Ovary (tissue), 3 donors: Measurements from ENCODE around the gene IL1RN.

Source experiments
- POLR2A ChIP-seq: fragments of 450-650 bp; IDR thresholded peaks from one replicate; pipeline ENCODE4 v1.6.1; 2017; ENCODE audit warnings: antibody characterized with exemption, mild to moderate bottlenecking, moderate library complexity
- TF ChIP-seq, protein P1 (sequence below), 3 donors: fragments of 450-650 bp in 2 of 3; fragments of 200-600 bp in 1 of 3; IDR thresholded peaks; one replicate each; pipeline versions ENCODE4 v1.5.1 to v1.8.0; 2016 to 2022; ENCODE audit warnings: antibody characterized with exemption in 3 of 3, mild to moderate bottlenecking in 1 of 3
- donor health status: DM: no; HTN: no; CAD: no.

DNA sequence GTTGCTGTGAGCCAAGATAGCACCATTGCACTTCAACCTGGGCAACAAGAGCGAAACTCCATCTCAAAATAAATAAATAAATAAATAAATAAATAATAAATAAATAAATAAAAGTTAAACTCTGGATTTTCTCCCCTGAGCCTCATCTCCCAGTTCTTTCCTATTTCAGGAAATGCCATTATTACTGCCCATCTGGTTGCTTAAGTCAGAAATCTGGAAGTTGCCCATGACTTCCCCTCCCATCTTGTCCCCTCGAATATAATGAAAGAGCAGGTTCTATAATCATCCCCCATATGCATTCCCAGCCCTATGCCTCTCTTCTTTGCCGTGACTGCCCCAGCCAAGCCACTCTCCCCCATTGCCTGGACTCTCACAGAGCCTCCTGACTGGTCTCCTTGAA lies 42.2 kb downstream of the IL1RN start:
- TF ChIP-seq, protein P1, sequence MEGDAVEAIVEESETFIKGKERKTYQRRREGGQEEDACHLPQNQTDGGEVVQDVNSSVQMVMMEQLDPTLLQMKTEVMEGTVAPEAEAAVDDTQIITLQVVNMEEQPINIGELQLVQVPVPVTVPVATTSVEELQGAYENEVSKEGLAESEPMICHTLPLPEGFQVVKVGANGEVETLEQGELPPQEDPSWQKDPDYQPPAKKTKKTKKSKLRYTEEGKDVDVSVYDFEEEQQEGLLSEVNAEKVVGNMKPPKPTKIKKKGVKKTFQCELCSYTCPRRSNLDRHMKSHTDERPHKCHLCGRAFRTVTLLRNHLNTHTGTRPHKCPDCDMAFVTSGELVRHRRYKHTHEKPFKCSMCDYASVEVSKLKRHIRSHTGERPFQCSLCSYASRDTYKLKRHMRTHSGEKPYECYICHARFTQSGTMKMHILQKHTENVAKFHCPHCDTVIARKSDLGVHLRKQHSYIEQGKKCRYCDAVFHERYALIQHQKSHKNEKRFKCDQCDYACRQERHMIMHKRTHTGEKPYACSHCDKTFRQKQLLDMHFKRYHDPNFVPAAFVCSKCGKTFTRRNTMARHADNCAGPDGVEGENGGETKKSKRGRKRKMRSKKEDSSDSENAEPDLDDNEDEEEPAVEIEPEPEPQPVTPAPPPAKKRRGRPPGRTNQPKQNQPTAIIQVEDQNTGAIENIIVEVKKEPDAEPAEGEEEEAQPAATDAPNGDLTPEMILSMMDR (IDR thresholded peaks at IDR 0.05), result no peak
- TF ChIP-seq POLR2A, result no peak
